Body of pancreas (tissue), 4 donors: ENCODE data around the gene PGA3. TPM values are rescaled to one million over a fixed set of nuclear protein-coding genes. Genes with fewer than 3 reads are reported as not detected.
"Not testable (repeated sequence)": the region's sequence is repeated elsewhere in the genome, so short reads cannot be mapped to it uniquely, and the experiment has no call there.

Experiments
- ATAC-seq: fragments of 150-250 bp; one replicate; pipeline ENCODE4 v1.9.1; 2016
- DNase-seq, 4 donors: peaks; one replicate each; pipeline ENCODE4 v3.0.0-alpha.2; 2019
- H3K27ac ChIP-seq, 4 donors: fragments of 200-600 bp; sonication (generic); 1 replicate in 3 of 4; 2 replicates in 1 of 4; pipeline versions ENCODE4 v1.5.1 to v1.6.1; 2016 to 2019; ENCODE audit warnings: mild to moderate bottlenecking in 1 of 4, mixed read lengths in 1 of 4, moderate library complexity in 1 of 4
- H3K27me3 ChIP-seq, 2 donors: fragments of 200-600 bp; sonication (generic); one replicate each; pipeline ENCODE4 v1.6.0; 2016; ENCODE audit warnings: mild to moderate bottlenecking in 1 of 2
- H3K36me3 ChIP-seq, 2 donors: fragments of 200-600 bp; sonication (generic); replicated peaks in 1 of 2; 2 replicates each; pipeline ENCODE4 v1.5.1; 2016; ENCODE audit warnings: low read depth in 2 of 2; ENCODE audit not compliant: insufficient read depth in 1 of 2
- H3K4me1 ChIP-seq: fragments of 200-600 bp; sonication (generic); one replicate; pipeline ENCODE4 v1.6.0; 2016
- H3K4me3 ChIP-seq, 2 donors: fragments of 200-600 bp; sonication (generic); 1 replicate in 1 of 2; 2 replicates in 1 of 2; pipeline ENCODE4 v1.5.1; 2016 to 2019
- H3K9me3 ChIP-seq, 3 donors: fragments of 200-600 bp; sonication (generic); 1 replicate in 2 of 3; 2 replicates in 1 of 3; pipeline ENCODE4 v1.5.1; 2016
- WGBS, 2 donors: methylation state at CpG; one replicate each; pipeline ENCODE4 v1.1.5; 2017; 5-methylcytosine and 5-hydroxymethylcytosine counted together
- intact Hi-C: fragments of 100-400 bp; cut with DNase I; formaldehyde crosslinking; loops from one replicate; pipeline ENCODE4 v1.15.1; 2023
- total RNA-seq, 2 donors: library from RNA; depleted of rRNA; stranded (reverse); fragments of >200 nt; gene quantifications; one replicate each; pipeline ENCODE4 v1.1.0, GENCODE V29; 2016

The PGA3 gene
- total RNA-seq, 2 donors from 2014 or later: 26.4 TPM; not detected in 1

- H3K36me3 ChIP-seq, H3K27me3 ChIP-seq, H3K27ac ChIP-seq, H3K4me1 ChIP-seq, H3K4me3 ChIP-seq, DNase-seq, ATAC-seq, intact Hi-C loops, H3K9me3 ChIP-seq: not testable (repeated sequence)
- WGBS, 2 donors: 63 to 75% methylated on average over 5 to 8 of the region's 8 CpGs
These were observed 37.0 kb downstream of the PGA3 start for GRCh38 chr11:61240288-61240687.

GRCh38 chr11:61240875-61241274 lies 37.6 kb downstream of the PGA3 start, which contains the start of gene PGA5:
TSS of gene PGA5 (plus strand) at chr11:61241175. CDS start at chr11:61241227, 52 bp downstream.
- DNase-seq, H3K27me3 ChIP-seq, H3K27ac ChIP-seq, ATAC-seq, H3K9me3 ChIP-seq, H3K4me3 ChIP-seq, H3K36me3 ChIP-seq, intact Hi-C loops, H3K4me1 ChIP-seq: not testable (repeated sequence)
- WGBS, 2 donors: no CpG with 5 or more reads among the region's 8 CpGs

GRCh38 chr11:61241526-61241925 lies 38.2 kb downstream of the PGA3 start:
- H3K27me3 ChIP-seq, H3K4me3 ChIP-seq, ATAC-seq, H3K4me1 ChIP-seq, DNase-seq, H3K36me3 ChIP-seq, H3K9me3 ChIP-seq, H3K27ac ChIP-seq, intact Hi-C loops: not testable (repeated sequence)
- WGBS, 2 donors: no CpG with 5 or more reads among the region's 5 CpGs

- H3K4me3 ChIP-seq, H3K27me3 ChIP-seq, H3K36me3 ChIP-seq, H3K4me1 ChIP-seq, H3K27ac ChIP-seq, H3K9me3 ChIP-seq, DNase-seq, intact Hi-C loops, ATAC-seq: not testable (repeated sequence)
- no CpG with 5 or more reads among the region's 10 CpGs for WGBS, 2 donors
These were observed 42.1 kb downstream of the PGA3 start for GRCh38 chr11:61245284-61245964.

GRCh38 chr11:61248071-61248470 lies 44.8 kb downstream of the PGA3 start:
- ATAC-seq, H3K36me3 ChIP-seq, intact Hi-C loops, H3K4me1 ChIP-seq, H3K9me3 ChIP-seq, H3K27ac ChIP-seq, H3K27me3 ChIP-seq, H3K4me3 ChIP-seq, DNase-seq: not testable (repeated sequence)
- 71 to 72% methylated on average over 7 to 9 of the region's 9 CpGs for WGBS, 2 donors

- WGBS, 2 donors: 72 to 81% methylated on average over 8 of the region's 8 CpGs
- H3K27me3 ChIP-seq, ATAC-seq, H3K27ac ChIP-seq, H3K9me3 ChIP-seq, H3K4me1 ChIP-seq, H3K4me3 ChIP-seq, intact Hi-C loops, H3K36me3 ChIP-seq, DNase-seq: not testable (repeated sequence)
These were observed 45.9 kb downstream of the PGA3 start for GRCh38 chr11:61249201-61249600.

GRCh38 chr11:61250796-61251765 lies 47.8 kb downstream of the PGA3 start:
- H3K36me3 ChIP-seq, H3K27me3 ChIP-seq, H3K4me1 ChIP-seq, H3K4me3 ChIP-seq, H3K9me3 ChIP-seq, DNase-seq, H3K27ac ChIP-seq, ATAC-seq: not testable (repeated sequence)
- intact Hi-C loops: loop anchor here (10.0 kb wide), 1 partner anchor 134 kb away; no protein-coding TSS in a partner anchor
- WGBS, 2 donors: 60 to 64% methylated on average over 18 to 19 of the region's 20 CpGs

- intact Hi-C loops: loop anchor here (10.0 kb wide), 1 partner anchor 132 kb away; no protein-coding TSS in a partner anchor
These were observed 49.0 kb downstream of the PGA3 start for GRCh38 chr11:61252332-61252731.

More at GRCh38 chr11:61252332-61252731, 49.0 kb downstream of the PGA3 start:
- H3K27ac ChIP-seq, H3K9me3 ChIP-seq, H3K27me3 ChIP-seq, DNase-seq, H3K36me3 ChIP-seq, H3K4me3 ChIP-seq, ATAC-seq, H3K4me1 ChIP-seq: not testable (repeated sequence)
- 23 to 44% methylated on average over 1 of the region's 1 CpG for WGBS, 2 donors
